Measurements from ENCODE around the gene GBP3. TPM values are rescaled to one million over a fixed set of nuclear protein-coding genes. Genes with fewer than 3 reads are reported as not detected.

Gene GBP3
- total RNA-seq, 1 experiment from 2014 or later = 1.2 TPM

DNA sequence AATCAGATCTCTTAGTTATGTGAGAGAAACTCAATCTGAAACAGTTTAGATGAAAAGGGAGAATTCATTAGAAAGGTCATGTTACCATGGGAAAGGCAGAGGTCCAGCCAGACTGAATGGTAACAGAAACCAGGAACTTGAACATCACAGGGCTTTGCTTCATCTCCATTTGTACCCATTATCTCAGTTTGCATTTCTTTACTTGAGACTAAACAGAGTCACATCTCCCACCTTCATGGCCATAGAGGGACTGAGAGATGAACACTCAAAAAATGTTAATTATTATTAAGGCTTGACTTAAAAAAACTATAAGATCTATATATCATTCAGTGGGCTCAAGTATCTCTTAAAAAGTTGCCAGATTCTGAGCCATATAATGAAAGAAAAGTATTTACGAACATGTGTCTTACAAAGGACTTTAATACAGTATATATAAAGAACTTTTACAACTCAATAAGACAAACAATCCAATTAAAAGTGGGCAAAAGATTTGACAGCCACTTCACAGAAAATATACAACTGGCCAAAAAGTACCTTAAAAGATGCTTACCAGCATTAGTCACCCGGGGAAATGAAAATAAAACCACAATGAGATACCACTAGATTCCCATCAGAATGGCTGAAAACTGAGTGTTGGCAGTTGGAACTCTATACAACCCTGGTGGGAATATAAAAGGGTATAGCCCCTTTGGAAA is 43.5 kb downstream of the GBP3 start:
- no peak for DNase-seq (ENCODE audit: low read depth, low spot score)
- no peaks in the 10 kb centered on the region for H4K20me1 ChIP-seq (ENCODE audit: insufficient read depth)
- intact Hi-C loops (cut with micrococcal nuclease) = loop anchor here (10.0 kb wide), 1 partner anchor 786 kb away; no protein-coding TSS in a partner anchor
- TF ChIP-seq, protein P1, sequence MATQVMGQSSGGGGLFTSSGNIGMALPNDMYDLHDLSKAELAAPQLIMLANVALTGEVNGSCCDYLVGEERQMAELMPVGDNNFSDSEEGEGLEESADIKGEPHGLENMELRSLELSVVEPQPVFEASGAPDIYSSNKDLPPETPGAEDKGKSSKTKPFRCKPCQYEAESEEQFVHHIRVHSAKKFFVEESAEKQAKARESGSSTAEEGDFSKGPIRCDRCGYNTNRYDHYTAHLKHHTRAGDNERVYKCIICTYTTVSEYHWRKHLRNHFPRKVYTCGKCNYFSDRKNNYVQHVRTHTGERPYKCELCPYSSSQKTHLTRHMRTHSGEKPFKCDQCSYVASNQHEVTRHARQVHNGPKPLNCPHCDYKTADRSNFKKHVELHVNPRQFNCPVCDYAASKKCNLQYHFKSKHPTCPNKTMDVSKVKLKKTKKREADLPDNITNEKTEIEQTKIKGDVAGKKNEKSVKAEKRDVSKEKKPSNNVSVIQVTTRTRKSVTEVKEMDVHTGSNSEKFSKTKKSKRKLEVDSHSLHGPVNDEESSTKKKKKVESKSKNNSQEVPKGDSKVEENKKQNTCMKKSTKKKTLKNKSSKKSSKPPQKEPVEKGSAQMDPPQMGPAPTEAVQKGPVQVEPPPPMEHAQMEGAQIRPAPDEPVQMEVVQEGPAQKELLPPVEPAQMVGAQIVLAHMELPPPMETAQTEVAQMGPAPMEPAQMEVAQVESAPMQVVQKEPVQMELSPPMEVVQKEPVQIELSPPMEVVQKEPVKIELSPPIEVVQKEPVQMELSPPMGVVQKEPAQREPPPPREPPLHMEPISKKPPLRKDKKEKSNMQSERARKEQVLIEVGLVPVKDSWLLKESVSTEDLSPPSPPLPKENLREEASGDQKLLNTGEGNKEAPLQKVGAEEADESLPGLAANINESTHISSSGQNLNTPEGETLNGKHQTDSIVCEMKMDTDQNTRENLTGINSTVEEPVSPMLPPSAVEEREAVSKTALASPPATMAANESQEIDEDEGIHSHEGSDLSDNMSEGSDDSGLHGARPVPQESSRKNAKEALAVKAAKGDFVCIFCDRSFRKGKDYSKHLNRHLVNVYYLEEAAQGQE (IDR thresholded peaks at IDR 0.05; ENCODE audit: low read depth) = no peak
- no peak for TF ChIP-seq ZFX (IDR thresholded peaks at IDR 0.05)
- no peak for TF ChIP-seq ELF1 (IDR thresholded peaks at IDR 0.05; ENCODE audit: borderline replicate concordance, low read depth)
- no peak for TF ChIP-seq ZNF274 (IDR thresholded peaks at IDR 0.05; ENCODE audit: low read depth, low read length)
- no peak for TF ChIP-seq SP1 (IDR thresholded peaks at IDR 0.05; ENCODE audit: low read depth)
- TF ChIP-seq POLR2AphosphoS5 (IDR thresholded peaks at IDR 0.05; ENCODE audit: low read depth, low read length) = no peak
- no peak for TF ChIP-seq EGR1 (IDR thresholded peaks at IDR 0.05; ENCODE audit: low read depth)
- no peak for TF ChIP-seq EZH2 (IDR thresholded peaks at IDR 0.05)
- no peak for TF ChIP-seq JUND (IDR thresholded peaks at IDR 0.05)
- no peak for TF ChIP-seq TCF7L2 (IDR thresholded peaks at IDR 0.05; ENCODE audit: borderline replicate concordance, extremely low read depth, insufficient read depth, insufficient read length)
- TF ChIP-seq, protein P2, sequence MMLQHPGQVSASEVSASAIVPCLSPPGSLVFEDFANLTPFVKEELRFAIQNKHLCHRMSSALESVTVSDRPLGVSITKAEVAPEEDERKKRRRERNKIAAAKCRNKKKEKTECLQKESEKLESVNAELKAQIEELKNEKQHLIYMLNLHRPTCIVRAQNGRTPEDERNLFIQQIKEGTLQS (IDR thresholded peaks at IDR 0.05) = no peak
- TF ChIP-seq, protein P3, sequence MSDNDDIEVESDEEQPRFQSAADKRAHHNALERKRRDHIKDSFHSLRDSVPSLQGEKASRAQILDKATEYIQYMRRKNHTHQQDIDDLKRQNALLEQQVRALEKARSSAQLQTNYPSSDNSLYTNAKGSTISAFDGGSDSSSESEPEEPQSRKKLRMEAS (IDR thresholded peaks at IDR 0.05) = no peak
- TF ChIP-seq CBX3 (IDR thresholded peaks at IDR 0.05; ENCODE audit: low read depth) = no peak
- TF ChIP-seq SIN3A (IDR thresholded peaks at IDR 0.05; ENCODE audit: low read depth) = no peak
- no peak for TF ChIP-seq POLR2A (IDR thresholded peaks at IDR 0.05; ENCODE audit: borderline replicate concordance, extremely low read depth, insufficient read depth, insufficient read length)
- TF ChIP-seq, protein P4, sequence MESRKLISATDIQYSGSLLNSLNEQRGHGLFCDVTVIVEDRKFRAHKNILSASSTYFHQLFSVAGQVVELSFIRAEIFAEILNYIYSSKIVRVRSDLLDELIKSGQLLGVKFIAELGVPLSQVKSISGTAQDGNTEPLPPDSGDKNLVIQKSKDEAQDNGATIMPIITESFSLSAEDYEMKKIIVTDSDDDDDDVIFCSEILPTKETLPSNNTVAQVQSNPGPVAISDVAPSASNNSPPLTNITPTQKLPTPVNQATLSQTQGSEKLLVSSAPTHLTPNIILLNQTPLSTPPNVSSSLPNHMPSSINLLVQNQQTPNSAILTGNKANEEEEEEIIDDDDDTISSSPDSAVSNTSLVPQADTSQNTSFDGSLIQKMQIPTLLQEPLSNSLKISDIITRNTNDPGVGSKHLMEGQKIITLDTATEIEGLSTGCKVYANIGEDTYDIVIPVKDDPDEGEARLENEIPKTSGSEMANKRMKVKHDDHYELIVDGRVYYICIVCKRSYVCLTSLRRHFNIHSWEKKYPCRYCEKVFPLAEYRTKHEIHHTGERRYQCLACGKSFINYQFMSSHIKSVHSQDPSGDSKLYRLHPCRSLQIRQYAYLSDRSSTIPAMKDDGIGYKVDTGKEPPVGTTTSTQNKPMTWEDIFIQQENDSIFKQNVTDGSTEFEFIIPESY (IDR thresholded peaks at IDR 0.05; ENCODE audit: extremely low read depth, insufficient replicate concordance, low read length) = no peak
- no peak for TF ChIP-seq EZH2phosphoT487 (IDR thresholded peaks at IDR 0.05; ENCODE audit: borderline replicate concordance)
- no peak overlapping the region for H2AFZ ChIP-seq (ENCODE audit: low read depth, low read length, poor library complexity, severe bottlenecking)
- ChIA-PET RAD21 (ENCODE audit: low non-redundant PET in 1 of 2, low total read pairs in 2 of 2, uncharacterized antibody in 2 of 2, unreplicated experiment in 2 of 2) (no interaction called here), POLR2A (no interaction called here), CTCF (no interaction called here)
- peaks cover under 1 to 4% of the 10 kb centered on the region in 2 experiments; a peak in 3 of 4 replicates for H3K4me1 ChIP-seq (ENCODE audit: control insufficient read depth in 1 of 2, insufficient read depth in 2 of 2, low read length in 2 of 2)
- H3K27ac ChIP-seq (ENCODE audit: low read depth, low read length) = no peak overlapping the region
- no TSS peak for BruUV-seq (replicated peaks)
- no peak overlapping the region for H3K4me2 ChIP-seq (ENCODE audit: low read length)
- no peaks in the 10 kb centered on the region for H3K9me3 ChIP-seq (ENCODE audit: control insufficient read depth in 1 of 2, insufficient read depth in 1 of 2, low read depth in 1 of 2, low read length in 2 of 2)
- H3K4me3 ChIP-seq (replicated peaks in 1 of 2; ENCODE audit: low read depth in 1 of 2, low read length in 2 of 2) = no peak overlapping the region
- H3K9me2 ChIP-seq (ENCODE audit: insufficient read depth) = no peaks in the 10 kb centered on the region
- no peak overlapping the region for H3K9ac ChIP-seq (ENCODE audit: low read length)
- peaks cover 55% of the 10 kb centered on the region for H3K79me2 ChIP-seq (ENCODE audit: insufficient read depth, low read length)
- H3K27me3 ChIP-seq (ENCODE audit: insufficient read depth, low read length) = no peaks in the 10 kb centered on the region
- no peaks in the 10 kb centered on the region for H3K36me3 ChIP-seq (ENCODE audit: control insufficient read depth in 1 of 2, insufficient read depth in 2 of 2, low read length in 2 of 2)
- no peak for ATAC-seq

Data from HCT116 (cell line).